GM12878 (cell line): ENCODE measurements around the gene NMT1. TPM values are rescaled to one million over a fixed set of nuclear protein-coding genes. Genes with fewer than 3 reads are reported as not detected.

Experiments
- ATAC-seq: fragments of 200-7000 bp; cut with Tn5 transposase; 3 replicates; pipeline ENCODE4 v1.9.1; 2020; ENCODE audit warnings: mild to moderate bottlenecking, moderate library complexity
- BruUV-seq: library from RNA; stranded (reverse); fragments of 400-500 nt; replicated peaks from 2 replicates; lab custom pipeline; 2021; lab: Mats Ljungman, UMichigan
- CTCF ChIA-PET: fragments of 300-600 bp; sonication (Branson Sonifier 250); formaldehyde crosslinking; extraction: SDS; loops from one replicate; lab custom pipeline; 2021; ENCODE audit warnings: inconsistent platforms; lab: Yijun Ruan, JAX
- POLR2A ChIA-PET: fragments of 350-600 bp; formaldehyde crosslinking; extraction: SDS; loops from one replicate; lab custom pipeline; 2021; ENCODE audit warnings: inconsistent platforms; lab: Charles Lee
- RAD21 ChIA-PET: fragments of 300-600 bp; sonication (Branson Sonifier 250); formaldehyde crosslinking; loops from one replicate; lab custom pipeline; 2023; ENCODE audit warnings: antibody characterized with exemption; ENCODE audit not compliant: unreplicated experiment; lab: Charles Lee
- SMC1A ChIA-PET: fragments of 300-600 bp; sonication (Branson Sonifier 250); formaldehyde crosslinking; loops from one replicate; lab custom pipeline; 2023; ENCODE audit not compliant: unreplicated experiment, uncharacterized antibody; lab: Charles Lee
- DNase-seq: peaks from one replicate; pipeline ENCODE4 v3.0.0-alpha.2; 2011; ENCODE audit warnings: low read depth, low spot score
- FAIRE-seq: peaks from 3 replicates; lab custom pipeline; 2011; peaks lifted over from hg19 to GRCh38; lab: Jason Lieb, UNC
- H2AFZ ChIP-seq: 2 replicates; pipeline ENCODE4 v1.6.0; 2011; ENCODE audit warnings: low read depth, low read length, control low read depth; ENCODE audit not compliant: control insufficient read depth
- H3K27ac ChIP-seq: 2 replicates; pipeline ENCODE4 v1.5.1; 2011; ENCODE audit warnings: control low read depth; ENCODE audit not compliant: control insufficient read depth, insufficient read depth
- H3K27me3 ChIP-seq, 2 experiments: replicated peaks in 1 of 2; 2 replicates each; pipeline versions ENCODE4 v1.6.0 to v1.6.1; 2011; ENCODE audit warnings: low read length in 1 of 2; ENCODE audit not compliant: control insufficient read depth in 2 of 2, insufficient read depth in 2 of 2
- H3K36me3 ChIP-seq, 2 experiments: 2 replicates each; pipeline ENCODE4 v1.5.1; 2011; ENCODE audit warnings: low read length in 1 of 2; ENCODE audit not compliant: control insufficient read depth in 2 of 2, insufficient read depth in 2 of 2
- H3K4me1 ChIP-seq: 2 replicates; pipeline ENCODE4 v1.6.1; 2011; ENCODE audit warnings: mild to moderate bottlenecking, low read length, moderate library complexity, mixed read lengths; ENCODE audit not compliant: control insufficient read depth, insufficient read depth
- H3K4me2 ChIP-seq: 2 replicates; pipeline ENCODE4 v1.6.0; 2011; ENCODE audit warnings: control low read depth; ENCODE audit not compliant: control insufficient read depth, insufficient read depth
- H3K4me3 ChIP-seq: fragments of 200-600 bp; sonication (generic); 2 replicates; pipeline ENCODE4 v1.5.1; 2016
- H3K79me2 ChIP-seq: 2 replicates; pipeline ENCODE4 v1.6.0; 2011; ENCODE audit warnings: low read length; ENCODE audit not compliant: control insufficient read depth, insufficient read depth
- H3K9ac ChIP-seq: 2 replicates; pipeline ENCODE4 v1.8.0; 2011; ENCODE audit warnings: low read length, control low read depth, mixed read lengths; ENCODE audit not compliant: control insufficient read depth, insufficient read depth
- H3K9me3 ChIP-seq: replicated peaks from 3 replicates; pipeline ENCODE4 v1.5.1; 2011; ENCODE audit warnings: mild to moderate bottlenecking, low read length; ENCODE audit not compliant: control insufficient read depth, insufficient read depth
- H4K20me1 ChIP-seq: 2 replicates; pipeline ENCODE4 v1.6.0; 2011; ENCODE audit not compliant: control insufficient read depth, insufficient read depth
- ESRRA ChIP-seq: IDR thresholded peaks from 2 replicates; pipeline ENCODE4 v1.6.1; 2012; ENCODE audit warnings: mild to moderate bottlenecking, low read length, improper control_type of control experiment
- EZH2 ChIP-seq: IDR thresholded peaks from 2 replicates; pipeline ENCODE4 v1.6.1; 2012; ENCODE audit warnings: low read depth, mild to moderate bottlenecking, control low read depth, inconsistent platforms, low read length, borderline replicate concordance; ENCODE audit not compliant: control insufficient read depth
- GATAD2B ChIP-seq: fragments of 450-650 bp; conservative IDR thresholded peaks from 2 replicates; pipeline ENCODE4 v1.6.1; 2017; ENCODE audit warnings: low read depth, mild to moderate bottlenecking, moderate library complexity
- HSF1 ChIP-seq: fragments of 150-350 bp; IDR thresholded peaks from 2 replicates; pipeline ENCODE4 v1.6.1; 2014; ENCODE audit warnings: mild to moderate bottlenecking, low read depth, low read length
- IRF5 ChIP-seq: fragments of 450-650 bp; IDR thresholded peaks from 2 replicates; pipeline ENCODE4 v1.6.1; 2017; ENCODE audit warnings: borderline replicate concordance
- LARP7 ChIP-seq: fragments of 450-650 bp; IDR thresholded peaks from 2 replicates; pipeline ENCODE4 v1.6.1; 2017; ENCODE audit warnings: mild to moderate bottlenecking
- NR2F1 ChIP-seq: fragments of 450-650 bp; conservative IDR thresholded peaks from 2 replicates; pipeline ENCODE4 v1.6.1; 2017; ENCODE audit warnings: mild to moderate bottlenecking
- PAX5 ChIP-seq: IDR thresholded peaks from 2 replicates; pipeline ENCODE4 v1.6.1; 2011; ENCODE audit warnings: low read depth, low read length, borderline replicate concordance
- RELB ChIP-seq: fragments of 450-650 bp; IDR thresholded peaks from 2 replicates; pipeline ENCODE4 v1.6.1; 2017; ENCODE audit warnings: low read depth, mild to moderate bottlenecking, moderate library complexity
- SMAD5 ChIP-seq: IDR thresholded peaks from 2 replicates; pipeline ENCODE4 v1.6.1; 2016; ENCODE audit warnings: antibody characterized with exemption, low read depth
- SMC3 ChIP-seq: IDR thresholded peaks from 2 replicates; pipeline ENCODE4 v1.6.1; 2011; ENCODE audit warnings: low read length, improper control_type of control experiment, borderline replicate concordance
- SUZ12 ChIP-seq: fragments of 200-600 bp; sonication (generic); IDR thresholded peaks from one replicate; pipeline ENCODE4 v1.6.1; 2018; ENCODE audit warnings: antibody characterized with exemption, mild to moderate bottlenecking; ENCODE audit not compliant: unreplicated experiment
- TCF12 ChIP-seq: IDR thresholded peaks from 2 replicates; pipeline ENCODE4 v1.6.1; 2011; ENCODE audit warnings: low read depth, mild to moderate bottlenecking, low read length
- YY1 ChIP-seq: IDR thresholded peaks from 2 replicates; pipeline ENCODE4 v1.6.1; 2011; ENCODE audit warnings: low read depth, mild to moderate bottlenecking, low read length
- ZNF217 ChIP-seq: fragments of 450-650 bp; IDR thresholded peaks from 2 replicates; pipeline ENCODE4 v1.6.1; 2017; ENCODE audit warnings: antibody characterized with exemption, mild to moderate bottlenecking
- ZNF274 ChIP-seq: IDR thresholded peaks from one replicate; pipeline ENCODE4 v1.8.0; 2011; ENCODE audit not compliant: insufficient read length, insufficient read depth
- ZNF384 ChIP-seq: IDR thresholded peaks from 2 replicates; pipeline ENCODE4 v1.6.1; 2012; ENCODE audit warnings: low read depth, mild to moderate bottlenecking, low read length, improper control_type of control experiment, borderline replicate concordance
- ZNF622 ChIP-seq: fragments of 450-650 bp; IDR thresholded peaks from 2 replicates; pipeline ENCODE4 v1.6.1; 2017; ENCODE audit warnings: mild to moderate bottlenecking, inconsistent platforms
- WGBS: methylation state at CpG from one replicate; pipeline ENCODE4 v1.1.6; 2016; ENCODE audit warnings: low lambda C conversion rate; ENCODE audit not compliant: insufficient replicate concordance, insufficient coverage; ENCODE audit errors: missing lambda C conversion rate; 5-methylcytosine and 5-hydroxymethylcytosine counted together
- in situ Hi-C: fragments of 300-500 bp; cut with MboI; formaldehyde crosslinking; loops from 9 replicates; pipeline ENCODE4 v1.14.3; 2018; ENCODE audit warnings: mixed read lengths
- intact Hi-C: fragments of 100-400 bp; cut with micrococcal nuclease; formaldehyde crosslinking; loops from one replicate; pipeline ENCODE4 v1.14.2; 2022; ENCODE audit not compliant: unreplicated experiment
- polyA plus RNA-seq, 11 experiments: library from polyadenylated mRNA; depleted of rRNA in 4 of 11; unstranded in 6 of 11; stranded (reverse) in 5 of 11; fragments of >200 nt; fragmentation: Nextera tagmentation in 4 of 11; fragmentation: Illumina TruSeq in 1 of 11; extraction: Ambion mirVana in 4 of 11; extraction: Trizol in 1 of 11; gene quantifications; 1 replicate in 1 of 11; 2 replicates in 10 of 11; pipeline versions ENCODE4 v1.2.1 to v1.2.3, GENCODE V29; 2011 to 2016; ENCODE audit warnings: inconsistent platforms in 2 of 11, missing spikeins in 2 of 11, low read depth in 1 of 11
- total RNA-seq, 4 experiments: library from RNA; depleted of rRNA in 3 of 4; stranded (reverse); fragments of >200 nt in 3 of 4; fragmentation: Illumina TruSeq in 1 of 4; extraction: Trizol in 1 of 4; gene quantifications; 2 replicates each; pipeline versions ENCODE4 v1.2.1 to v1.2.3, GENCODE V29; 2013 to 2021

The NMT1 gene
- total and polyA plus RNA-seq, 10 of the 15 experiments (the other 5 are each of a cell fraction or from before 2014, with no cell fraction given) = 96.7 to 395 (median 222) TPM

GRCh38 chr17:45018848-45019711, 42.0 kb upstream of the NMT1 start:
- Histone ChIP-seq H3K4me2 (peak overlapping the region; percentile 91), H4K20me1 (no peaks in the 10 kb centered on the region; the same call in none of the 2 replicates), H2AFZ (peak overlapping the region; percentile 70), H3K79me2 (no peaks in the 10 kb centered on the region), H3K4me1 (peaks cover 29% of the 10 kb centered on the region), H3K36me3 (peaks cover 0 to 2% of the 10 kb centered on the region in 2 experiments; a peak in 2 of 4 replicates), H3K27me3 (peaks cover 0 to 6% of the 10 kb centered on the region in 2 experiments; a peak in 2 of 4 replicates), H3K27ac (no peak overlapping the region), H3K9ac (peak overlapping the region; percentile 43), H3K4me3 (peak overlapping the region; percentile 70), H3K9me3 (no peaks in the 10 kb centered on the region)
- FAIRE-seq (no peak), DNase-seq (no peak), ATAC-seq (peak; percentile 59)
- ChIA-PET POLR2A (interaction anchor here (0.5 to 2.5 kb wide), 9 partner anchors 10 to 130 kb away, joined by 3 to 13 read pairs (median 3); partner anchors contain the start of gene C1QL1), CTCF (interaction anchor here (0.6 to 9.5 kb wide), 19 partner anchors 9 to 878 kb away, joined by 3 to 156 read pairs (median 4); no protein-coding TSS in a partner anchor), SMC1A (interaction anchor here (0.6 to 5.3 kb wide), 8 partner anchors 12 to 178 kb away, joined by 3 to 90 read pairs (median 5); partner anchors contain the start of gene ACBD4), RAD21 (interaction anchor here (0.7 to 7.9 kb wide), 8 partner anchors 20 to 116 kb away, joined by 3 to 82 read pairs (median 7); partner anchors contain the start of gene ACBD4)
- WGBS = 2% methylated on average over 52 of the region's 82 CpGs
- no TSS peak for BruUV-seq
- intact Hi-C loops (loop anchor here (5.0 kb wide), 1 partner anchor 78 kb away; no protein-coding TSS in a partner anchor), in situ Hi-C loops (no loop called here)
- TF ChIP-seq RELB (no peak), YY1 (peak; percentile 29; the same call in 1 of the 2 replicates), ESRRA (no peak), ZNF274 (no peak), LARP7 (peak; percentile 53; the same call in 1 of the 2 replicates), IRF5 (no peak), TCF12 (no peak), SUZ12 (no peak), GATAD2B (peak; percentile 92), SMC3 (peak; percentile 18; the same call in 1 of the 2 replicates), ZNF384 (no peak), HSF1 (no peak), NR2F1 (0 out of 2 replicates have a peak, but pooled peaks have one; percentile 16), ZNF622 (no peak), SMAD5 (no peak), EZH2 (no peak), PAX5 (no peak), ZNF217 (peak; percentile 65; the same call in 1 of the 2 replicates)
